Neural crest cell (in vitro differentiated cells): ENCODE measurements around the gene IFNA13. TPM values are rescaled to one million over a fixed set of nuclear protein-coding genes. Genes with fewer than 3 reads are reported as not detected.
A peak's percentile ranks its signal among the peaks of the same experiment; 100 is the strongest.

Experiments used
- DNase-seq: peaks from one replicate; pipeline ENCODE4 v3.0.0; 2021; ENCODE audit warnings: low read depth, mixed read lengths, low spot score
- H3K27ac Mint-ChIP-seq: one replicate; pipeline ENCODE4 v1.8.0; 2021; ENCODE audit warnings: mild to moderate bottlenecking, mixed read lengths; ENCODE audit not compliant: unreplicated experiment
- H3K27me3 Mint-ChIP-seq: 2 replicates; pipeline ENCODE4 v1.8.0; 2021; ENCODE audit warnings: low read depth, mild to moderate bottlenecking, mixed read lengths
- H3K36me3 Mint-ChIP-seq: 2 replicates; pipeline ENCODE4 v1.8.0; 2021; ENCODE audit warnings: low read depth, mild to moderate bottlenecking, mixed read lengths
- H3K4me1 Mint-ChIP-seq: 2 replicates; pipeline ENCODE4 v1.8.0; 2021; ENCODE audit warnings: mixed read lengths
- H3K4me3 Mint-ChIP-seq: one replicate; pipeline ENCODE4 v1.8.0; 2021; ENCODE audit warnings: mild to moderate bottlenecking, mixed read lengths
- H3K9me3 Mint-ChIP-seq: 2 replicates; pipeline ENCODE4 v1.8.0; 2021; ENCODE audit warnings: mixed read lengths
- long read RNA-seq: library from polyadenylated mRNA; unstranded; transcript quantifications from one replicate; pipeline ENCODE4 v2.0.0, GENCODE V29; 2020
- total RNA-seq: library from RNA; stranded (reverse); gene quantifications from 2 replicates; pipeline ENCODE4 v1.2.1, GENCODE V29; 2021
- TF ChIP-seq, protein P1 (sequence below): fragments of 200-600 bp; sonication (generic); conservative IDR thresholded peaks from 2 replicates; pipeline ENCODE4 v1.5.0; 2021; ENCODE audit warnings: antibody characterized with exemption, mild to moderate bottlenecking

The IFNA13 gene
- not detected in 2 replicates for total RNA-seq
- long read RNA-seq = 0 reads

DNA sequence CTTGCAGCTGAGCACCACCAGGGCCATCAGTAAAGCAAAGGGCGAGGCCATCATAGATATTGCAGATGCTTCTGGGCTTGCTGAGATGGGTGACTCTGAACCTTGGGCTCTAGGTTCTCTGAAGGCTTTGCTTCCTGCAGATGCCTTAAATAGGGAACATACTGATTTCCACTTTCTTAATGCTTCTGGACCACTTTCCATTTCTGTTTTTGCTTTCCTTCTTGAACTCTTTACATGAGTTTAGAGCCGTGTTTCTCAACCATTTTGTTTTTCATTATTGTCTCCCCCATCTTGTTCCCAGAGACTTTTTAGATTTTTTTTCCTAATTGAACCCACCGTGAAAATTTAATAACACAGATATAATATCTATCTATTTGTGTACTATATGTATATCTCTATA is at the start of gene IFNA13:
Gene IFNA13, minus strand, starts transcription at position 101 of the 400 bp plus-strand sequence. Its CDS starts 47 bp downstream, at position 54.
- no peaks in the 10 kb centered on the region for H3K36me3 Mint-ChIP-seq
- no peak for DNase-seq
- peaks cover 10% of the 10 kb centered on the region for H3K27me3 Mint-ChIP-seq
- H3K4me1 Mint-ChIP-seq = no peaks in the 10 kb centered on the region
- H3K4me3 Mint-ChIP-seq = no peak within 1 kb of the TSS
- no peak within 1 kb of the TSS for H3K27ac Mint-ChIP-seq
- TF ChIP-seq, protein P1, sequence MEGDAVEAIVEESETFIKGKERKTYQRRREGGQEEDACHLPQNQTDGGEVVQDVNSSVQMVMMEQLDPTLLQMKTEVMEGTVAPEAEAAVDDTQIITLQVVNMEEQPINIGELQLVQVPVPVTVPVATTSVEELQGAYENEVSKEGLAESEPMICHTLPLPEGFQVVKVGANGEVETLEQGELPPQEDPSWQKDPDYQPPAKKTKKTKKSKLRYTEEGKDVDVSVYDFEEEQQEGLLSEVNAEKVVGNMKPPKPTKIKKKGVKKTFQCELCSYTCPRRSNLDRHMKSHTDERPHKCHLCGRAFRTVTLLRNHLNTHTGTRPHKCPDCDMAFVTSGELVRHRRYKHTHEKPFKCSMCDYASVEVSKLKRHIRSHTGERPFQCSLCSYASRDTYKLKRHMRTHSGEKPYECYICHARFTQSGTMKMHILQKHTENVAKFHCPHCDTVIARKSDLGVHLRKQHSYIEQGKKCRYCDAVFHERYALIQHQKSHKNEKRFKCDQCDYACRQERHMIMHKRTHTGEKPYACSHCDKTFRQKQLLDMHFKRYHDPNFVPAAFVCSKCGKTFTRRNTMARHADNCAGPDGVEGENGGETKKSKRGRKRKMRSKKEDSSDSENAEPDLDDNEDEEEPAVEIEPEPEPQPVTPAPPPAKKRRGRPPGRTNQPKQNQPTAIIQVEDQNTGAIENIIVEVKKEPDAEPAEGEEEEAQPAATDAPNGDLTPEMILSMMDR = no peak
- no peaks in the 10 kb centered on the region for H3K9me3 Mint-ChIP-seq

DNA sequence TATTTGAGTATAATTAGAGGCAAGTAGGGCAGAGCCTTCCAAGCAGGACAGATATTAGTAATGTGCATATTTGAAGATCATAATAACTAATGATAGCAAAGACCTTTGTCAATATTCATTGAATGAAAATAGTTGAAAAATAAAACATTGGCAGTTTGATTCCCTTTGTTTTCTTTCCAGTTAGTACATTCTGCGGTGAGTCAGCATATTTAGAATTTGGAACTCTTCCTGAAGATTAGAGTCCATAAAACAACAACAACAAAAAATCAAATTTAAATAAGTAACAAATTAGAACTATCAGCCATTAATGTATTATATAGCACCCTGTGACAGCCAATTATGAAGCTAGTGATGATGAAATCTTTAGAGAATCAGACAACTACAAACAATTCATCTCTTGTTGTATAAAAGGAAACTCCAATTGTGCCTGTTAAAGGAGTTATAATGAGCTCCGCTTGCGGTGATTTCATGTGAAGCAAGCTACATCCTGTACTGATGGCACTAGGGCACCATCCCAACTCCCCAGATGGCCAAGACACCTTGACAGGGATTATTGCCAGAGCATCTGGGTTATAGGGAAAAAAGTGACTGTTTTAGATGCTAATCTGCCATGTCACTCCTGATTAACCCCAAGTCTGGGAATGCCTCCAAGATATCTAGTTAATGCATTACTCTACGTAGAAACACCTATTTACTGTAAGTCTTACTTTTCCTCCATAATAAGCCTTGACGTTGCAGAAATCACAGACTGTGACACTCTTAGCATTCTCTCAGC is 47.8 kb upstream of the IFNA13 start:
- no peak for DNase-seq
- no peaks in the 10 kb centered on the region for H3K27me3 Mint-ChIP-seq
- H3K4me1 Mint-ChIP-seq = peaks cover 4% of the 10 kb centered on the region
- TF ChIP-seq, protein P1 = no peak
- peaks cover 2% of the 10 kb centered on the region for H3K9me3 Mint-ChIP-seq
- H3K27ac Mint-ChIP-seq = no peak overlapping the region
- no peak overlapping the region for H3K4me3 Mint-ChIP-seq
- H3K36me3 Mint-ChIP-seq = no peaks in the 10 kb centered on the region

DNA sequence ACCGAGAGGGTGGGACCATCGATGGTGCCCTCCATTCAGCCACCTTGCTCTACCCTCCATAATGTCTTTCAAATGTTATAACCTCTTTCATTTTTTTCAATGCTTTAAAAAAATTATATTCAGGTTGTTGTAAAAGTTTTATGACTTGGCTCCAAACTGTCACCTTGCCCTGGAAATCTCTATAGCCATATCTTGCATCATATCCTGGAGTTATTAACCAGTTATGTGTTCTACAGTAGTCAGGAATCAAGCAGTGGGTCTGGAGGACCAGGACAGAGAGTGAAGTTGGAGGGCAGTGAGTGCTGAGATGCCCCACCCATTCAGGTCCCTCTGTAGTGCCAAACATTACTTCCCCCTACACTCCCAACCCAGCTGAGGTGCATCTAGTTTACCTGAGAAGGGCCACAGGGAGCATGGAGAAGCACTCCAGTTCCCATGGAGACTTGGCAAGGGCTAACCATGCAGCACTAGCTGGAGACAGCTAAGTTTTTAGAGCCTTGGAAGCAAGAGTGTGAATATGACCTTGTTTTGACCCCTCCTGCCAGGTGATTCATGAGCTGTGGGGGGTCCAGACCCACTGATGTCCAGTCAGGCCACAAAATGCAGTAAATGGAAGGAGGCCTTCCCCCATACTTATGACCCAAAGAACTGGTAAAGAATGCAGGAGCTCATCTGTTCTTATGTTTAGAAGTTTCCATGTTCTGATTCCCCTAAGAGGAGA is 46.5 kb upstream of the IFNA13 start:
- Mint-ChIP-seq H3K27me3 (no peaks in the 10 kb centered on the region), H3K36me3 (no peaks in the 10 kb centered on the region), H3K9me3 (peaks cover 2% of the 10 kb centered on the region), H3K4me1 (peaks cover 4% of the 10 kb centered on the region), H3K27ac (no peak overlapping the region), H3K4me3 (no peak overlapping the region)
- no peak for DNase-seq
- TF ChIP-seq, protein P1 = no peak

DNA sequence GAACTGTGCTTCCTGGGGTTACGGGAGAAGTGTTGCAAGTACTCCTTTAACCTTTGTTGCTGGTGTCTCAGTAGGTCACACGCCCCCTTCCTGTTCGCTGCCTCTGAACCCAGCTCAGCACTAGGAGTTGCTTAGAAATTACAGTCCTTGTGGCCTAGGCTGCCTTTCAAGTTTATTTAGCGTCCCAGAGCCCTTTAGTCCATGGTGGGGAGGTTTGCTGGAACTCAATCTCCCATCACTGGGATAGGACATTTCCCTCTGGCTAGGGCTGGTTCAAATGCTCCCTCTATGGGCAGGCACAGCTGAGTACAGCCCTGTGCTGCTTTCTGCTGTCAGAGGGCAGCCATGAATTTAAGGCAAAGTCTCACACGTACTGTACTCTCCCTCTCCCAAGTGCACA is 45.8 kb upstream of the IFNA13 start:
- peaks cover 2% of the 10 kb centered on the region for H3K9me3 Mint-ChIP-seq
- no peaks in the 10 kb centered on the region for H3K27me3 Mint-ChIP-seq
- H3K4me1 Mint-ChIP-seq = peaks cover 4% of the 10 kb centered on the region
- TF ChIP-seq, protein P1 = peak; percentile 28
- H3K4me3 Mint-ChIP-seq = no peak overlapping the region
- H3K27ac Mint-ChIP-seq = no peak overlapping the region
- H3K36me3 Mint-ChIP-seq = no peaks in the 10 kb centered on the region
- DNase-seq = no peak

DNA sequence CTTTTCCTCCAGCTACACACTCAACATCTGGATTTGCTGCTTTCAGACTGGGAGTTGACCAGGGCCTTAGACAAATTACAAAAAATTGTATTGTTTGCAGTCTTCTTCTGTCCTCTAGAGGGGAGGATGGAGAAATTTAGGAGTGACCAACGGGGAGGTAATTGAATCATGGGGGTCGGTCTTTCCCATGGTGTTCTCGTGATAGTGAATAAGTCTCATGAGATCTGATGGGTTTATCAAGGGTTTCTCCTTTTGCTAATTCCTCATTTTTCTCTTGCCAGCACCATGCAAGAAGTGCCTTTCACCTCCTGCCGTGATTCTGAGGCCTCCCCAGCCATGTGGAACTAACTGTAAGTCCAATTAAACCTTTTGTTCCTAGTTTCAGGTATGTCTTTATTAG is 45.3 kb upstream of the IFNA13 start:
- Mint-ChIP-seq H3K27ac (no peak overlapping the region), H3K36me3 (no peaks in the 10 kb centered on the region)
- TF ChIP-seq, protein P1 = no peak

More for the DNA sequence above, 45.3 kb upstream of the IFNA13 start:
- Mint-ChIP-seq H3K9me3 (peaks cover 2% of the 10 kb centered on the region), H3K27me3 (no peaks in the 10 kb centered on the region), H3K4me3 (no peak overlapping the region), H3K4me1 (peaks cover 4% of the 10 kb centered on the region)
- no peak for DNase-seq
